T-cell (primary cell): Measurements from ENCODE around the gene GARIN5B. TPM values are rescaled to one million over a fixed set of nuclear protein-coding genes. Genes with fewer than 3 reads are reported as not detected.

Experiments
- ATAC-seq, 4 experiments: fragments of 200-7000 bp in 3 of 4; fragments of 150-1000 bp in 1 of 4; cut with Tn5 transposase; replicated peaks in 1 of 4; 1 replicate in 3 of 4; 2 replicates in 1 of 4; pipeline ENCODE4 v1.10.0; 2021; ENCODE audit warnings: moderate library complexity in 3 of 4, mild to moderate bottlenecking in 2 of 4, moderate number of reproducible peaks in 1 of 4
- CTCF ChIA-PET, 2 donors: fragments of 300-600 bp; sonication (Branson Sonifier 250); formaldehyde crosslinking; loops; one replicate each; lab custom pipeline; 2022; ENCODE audit warnings: antibody characterized with exemption in 2 of 2; lab: Charles Lee
- POLR2A ChIA-PET, 2 donors: fragments of 300-600 bp; sonication (Branson Sonifier 250); formaldehyde crosslinking; loops; one replicate each; lab custom pipeline; 2022; ENCODE audit warnings: antibody characterized with exemption in 2 of 2; lab: Charles Lee
- DNase-seq, 35 experiments: peaks; one replicate each; pipeline versions ENCODE4 v3.0.0 to v3.0.0-alpha.2; 2013 to 2023
- H3K27ac ChIP-seq: one replicate; pipeline ENCODE4 v1.5.1; 2013; ENCODE audit warnings: low read length
- H3K27me3 ChIP-seq, 2 experiments: replicated peaks in 1 of 2; 1 replicate in 1 of 2; 2 replicates in 1 of 2; pipeline versions ENCODE4 v1.6.1 to v1.7.0; 2013; ENCODE audit warnings: low read length in 1 of 2, mixed read lengths in 1 of 2; ENCODE audit not compliant: control insufficient read depth in 2 of 2, insufficient read depth in 2 of 2; ENCODE audit errors: extremely low read depth in 1 of 2
- H3K36me3 ChIP-seq, 2 donors: 1 replicate in 1 of 2; 2 replicates in 1 of 2; pipeline versions ENCODE4 v1.6.1 to v1.7.0; 2013; ENCODE audit warnings: low read length in 1 of 2; ENCODE audit not compliant: control insufficient read depth in 2 of 2, insufficient read depth in 1 of 2; ENCODE audit errors: extremely low read depth in 1 of 2
- H3K4me1 ChIP-seq, 2 experiments: 1 replicate in 1 of 2; 2 replicates in 1 of 2; pipeline versions ENCODE4 v1.6.1 to v1.7.0; 2013; ENCODE audit warnings: low read length in 2 of 2, mixed read lengths in 1 of 2; ENCODE audit not compliant: insufficient read depth in 2 of 2, control insufficient read depth in 1 of 2; ENCODE audit errors: extremely low read depth in 1 of 2
- H3K4me3 ChIP-seq, 2 donors: 1 replicate in 1 of 2; 2 replicates in 1 of 2; pipeline versions ENCODE4 v1.5.1 to v1.7.0; 2013; ENCODE audit warnings: mild to moderate bottlenecking in 2 of 2, low read length in 1 of 2, moderate library complexity in 1 of 2; ENCODE audit not compliant: control insufficient read depth in 1 of 2; ENCODE audit errors: extremely low read depth in 1 of 2
- H3K9me3 ChIP-seq: 2 replicates; pipeline ENCODE4 v1.7.0; 2013
- H3K27ac Mint-ChIP-seq, 2 donors: one replicate each; pipeline ENCODE4 v1.8.0; 2020 to 2021; ENCODE audit warnings: mild to moderate bottlenecking in 2 of 2, mixed read lengths in 2 of 2
- H3K27me3 Mint-ChIP-seq, 2 donors: one replicate each; pipeline ENCODE4 v1.8.0; 2021 to 2022; ENCODE audit warnings: mixed read lengths in 2 of 2
- H3K36me3 Mint-ChIP-seq: one replicate; pipeline ENCODE4 v1.8.0; 2021; ENCODE audit warnings: mixed read lengths
- H3K4me1 Mint-ChIP-seq, 3 donors: one replicate each; pipeline ENCODE4 v1.8.0; 2020 to 2022; ENCODE audit warnings: mixed read lengths in 3 of 3, mild to moderate bottlenecking in 1 of 3
- H3K4me3 Mint-ChIP-seq, 3 donors: one replicate each; pipeline ENCODE4 v1.8.0; 2020 to 2022; ENCODE audit warnings: mild to moderate bottlenecking in 3 of 3, mixed read lengths in 3 of 3, moderate library complexity in 3 of 3
- H3K9me3 Mint-ChIP-seq, 3 donors: one replicate each; pipeline ENCODE4 v1.8.0; 2020 to 2022; ENCODE audit warnings: mixed read lengths in 3 of 3
- WGBS: methylation state at CpG from one replicate; pipeline ENCODE4 v1.1.5; 2013; ENCODE audit warnings: missing lambda C conversion rate; ENCODE audit not compliant: insufficient coverage; 5-methylcytosine and 5-hydroxymethylcytosine counted together
- total RNA-seq, 35 experiments: library from RNA in 6 of 35; stranded (reverse) in 6 of 35; fragments of 120-200 nt in 1 of 35; gene quantifications; one replicate each; pipeline versions ENCODE4 v1.2.1 to v1.2.4 and lab custom pipeline; 2013 to 2026

The GARIN5B gene
- total RNA-seq, 5 donors from 2014 or later (not counting 1 experiment from before 2014, with no cell fraction given): not detected

DNA sequence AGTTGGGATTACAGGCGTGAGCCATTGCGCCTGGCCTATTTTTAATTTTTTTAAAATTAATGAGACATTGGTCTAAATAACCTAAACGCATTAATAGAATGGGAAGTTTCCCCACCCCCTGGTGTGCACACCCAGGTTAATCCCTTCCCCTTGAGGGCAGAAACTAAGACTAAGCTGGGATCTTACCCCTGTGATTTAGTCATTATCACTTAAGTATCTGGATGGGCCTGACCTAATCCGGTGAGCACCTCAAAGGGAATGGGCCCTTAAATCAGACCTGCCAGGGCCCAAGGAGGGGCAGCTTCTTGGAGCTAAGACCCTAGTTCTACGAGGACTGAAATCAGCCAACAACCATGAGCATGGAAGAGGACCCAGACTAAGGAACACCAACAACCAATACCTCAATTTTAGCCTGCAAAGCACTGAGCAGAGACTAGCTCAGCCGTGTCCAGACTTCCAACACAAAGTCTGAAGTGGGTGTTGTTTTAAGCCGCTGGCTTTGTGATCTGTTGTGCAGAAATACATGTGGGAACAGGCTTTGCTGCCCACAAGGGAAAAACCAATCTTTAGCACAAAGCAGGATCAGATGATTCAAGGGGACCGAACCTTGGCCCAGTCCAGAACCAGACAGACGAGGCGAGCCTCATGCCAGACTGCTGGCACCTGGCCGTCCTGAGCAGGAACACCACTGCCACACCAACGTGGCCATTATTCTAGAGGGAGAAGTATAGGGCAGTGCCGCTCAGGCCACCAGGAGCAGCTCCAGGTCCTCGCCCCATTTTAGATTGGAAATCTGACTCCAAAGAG, 37.4 kb upstream of the GARIN5B start:
- Mint-ChIP-seq H3K4me1 (peaks cover 2 to 17% (median 12%) of the 10 kb centered on the region in 3 donors), H3K36me3 (peaks cover 30% of the 10 kb centered on the region), H3K9me3 (no peaks in the 10 kb centered on the region), H3K27me3 (no peaks in the 10 kb centered on the region), H3K27ac (peak overlapping the region in 1 of 2 donors; percentile 39), H3K4me3 (no peak overlapping the region)
- Histone ChIP-seq H3K27me3 (no peaks in the 10 kb centered on the region), H3K36me3 (peaks cover 16 to 40% of the 10 kb centered on the region in 2 donors), H3K4me3 (no peak overlapping the region), H3K27ac (no peak overlapping the region), H3K9me3 (no peaks in the 10 kb centered on the region), H3K4me1 (peaks cover 0 to 3% of the 10 kb centered on the region in 2 experiments)
- ChIA-PET CTCF (no interaction called here), POLR2A (interaction anchor here in 1 of 2 donors (1.0 kb wide), 1 partner anchor 16 kb away, joined by 3 read pairs; the partner anchor contains the start of gene TMEM238)
- 97% methylated on average over 4 of the region's 14 CpGs for WGBS
- no peak for DNase-seq
- no peak for ATAC-seq

DNA sequence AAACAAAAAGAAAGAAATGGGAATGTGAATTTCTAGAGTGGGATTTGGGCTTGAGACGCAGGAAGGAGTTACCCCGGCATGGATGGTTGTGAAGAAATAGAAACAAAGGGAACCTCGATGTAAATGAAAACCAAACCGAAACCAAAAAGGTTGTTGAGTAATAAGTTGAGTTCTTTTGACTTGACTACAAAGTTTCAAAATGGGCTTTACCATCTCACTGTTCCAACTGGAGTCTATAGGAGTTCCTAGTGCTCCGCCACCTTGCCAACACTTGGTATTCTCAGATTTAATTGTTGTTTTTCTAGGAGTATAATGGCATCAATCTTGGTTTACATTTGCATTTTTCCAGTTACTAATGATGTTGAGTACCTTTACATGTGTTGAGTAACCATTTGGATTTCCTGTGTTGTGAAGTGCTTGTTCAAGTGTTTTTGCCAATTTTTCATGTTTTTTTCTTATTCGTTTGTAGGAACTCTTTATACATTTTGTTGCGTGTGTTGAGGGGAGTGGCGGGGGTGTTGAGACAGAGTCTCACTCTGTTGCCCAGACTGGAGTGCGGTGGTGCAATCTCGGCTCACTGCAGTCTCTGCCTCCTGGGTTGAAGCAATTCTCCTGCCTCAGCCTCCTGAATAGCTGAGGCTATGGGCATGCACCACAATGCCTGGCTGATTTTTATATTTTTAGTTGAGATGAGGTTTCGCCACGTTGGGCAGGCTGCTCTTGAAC, 35.3 kb upstream of the GARIN5B start:
- 59% methylated on average over 9 of the region's 12 CpGs for WGBS
- Histone ChIP-seq H3K36me3 (peaks cover 9 to 28% of the 10 kb centered on the region in 2 donors), H3K27ac (no peak overlapping the region), H3K27me3 (no peaks in the 10 kb centered on the region), H3K9me3 (no peaks in the 10 kb centered on the region), H3K4me1 (no peaks in the 10 kb centered on the region), H3K4me3 (no peak overlapping the region)
- CTCF ChIA-PET: no interaction called here
- no peaks in the 10 kb centered on the region for H3K9me3 Mint-ChIP-seq
- H3K27ac Mint-ChIP-seq: no peak overlapping the region
- H3K4me1 Mint-ChIP-seq: peaks cover 0 to 17% (median 6%) of the 10 kb centered on the region in 3 donors
- ATAC-seq: no peak
- POLR2A ChIA-PET: no interaction called here
- peak overlapping the region in 1 of 3 donors; percentile 7 for H3K4me3 Mint-ChIP-seq
- H3K27me3 Mint-ChIP-seq: no peaks in the 10 kb centered on the region
- peaks cover 22% of the 10 kb centered on the region for H3K36me3 Mint-ChIP-seq
- no peak for DNase-seq

GRCh38 chr19:55392820-55393761, 30.0 kb upstream of the GARIN5B start:
- ChIA-PET POLR2A (interaction anchor here (0.6 to 0.9 kb wide), 3 partner anchors 14 to 138 kb away, joined by 3 to 9 read pairs (median 3); no protein-coding TSS in a partner anchor), CTCF (no interaction called here)
- H3K27me3 Mint-ChIP-seq: no peaks in the 10 kb centered on the region
- 86% methylated on average over 12 of the region's 18 CpGs for WGBS
- Histone ChIP-seq H3K36me3 (peaks cover 10 to 38% of the 10 kb centered on the region in 2 donors), H3K27ac (no peak overlapping the region), H3K4me1 (peaks cover 5 to 32% of the 10 kb centered on the region in 2 experiments), H3K4me3 (no peak overlapping the region), H3K27me3 (no peaks in the 10 kb centered on the region), H3K9me3 (no peaks in the 10 kb centered on the region)
- H3K27ac Mint-ChIP-seq: peak overlapping the region in 1 of 2 donors; percentile 16
- DNase-seq (no peak), ATAC-seq (no peak)
- H3K36me3 Mint-ChIP-seq: peaks cover 19% of the 10 kb centered on the region
- H3K4me1 Mint-ChIP-seq: peaks cover 26 to 38% (median 34%) of the 10 kb centered on the region in 3 donors
- no peaks in the 10 kb centered on the region for H3K9me3 Mint-ChIP-seq
- H3K4me3 Mint-ChIP-seq: no peak overlapping the region

DNA sequence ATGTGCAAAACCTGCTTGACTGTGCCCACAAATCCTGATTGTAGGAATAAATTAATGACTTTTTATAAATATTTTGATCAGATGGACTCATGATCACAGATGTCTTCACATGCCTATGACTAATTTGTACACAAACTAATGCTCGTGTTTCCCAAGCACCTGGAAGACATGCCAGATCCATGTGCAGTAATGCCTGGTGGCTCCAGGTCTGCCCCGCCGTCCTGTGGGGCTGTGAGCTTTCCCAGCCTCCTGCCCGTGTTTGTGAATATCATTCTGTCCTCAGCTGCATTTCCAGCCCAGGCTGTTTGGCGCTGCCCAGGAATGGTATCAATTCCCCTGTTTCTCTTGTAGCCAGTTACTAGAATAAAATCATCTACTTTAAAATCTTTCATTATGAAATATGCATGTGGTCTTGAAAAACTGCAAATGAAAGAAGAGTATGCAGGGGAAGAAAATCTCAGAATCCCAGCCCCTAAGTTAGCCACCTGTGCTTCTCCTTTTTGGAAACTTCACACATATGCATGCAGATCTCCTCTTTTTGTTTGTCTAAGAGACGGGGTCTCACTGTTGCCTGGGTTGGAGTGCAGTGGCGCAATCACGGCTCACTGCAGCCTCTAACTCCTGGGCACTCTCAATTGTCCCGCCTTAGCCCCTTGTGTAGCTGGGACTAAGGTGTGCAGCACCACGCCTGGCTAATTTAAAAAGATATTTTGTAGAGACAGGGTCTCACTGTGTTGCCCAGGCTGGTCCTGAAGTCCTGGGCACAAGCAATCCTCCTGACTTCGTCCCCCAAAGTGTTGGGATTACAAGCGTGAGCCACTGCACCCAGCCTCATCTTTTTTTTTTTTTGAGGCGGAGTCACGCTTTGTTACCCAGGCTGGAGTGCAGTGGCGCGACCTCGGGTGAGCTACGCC, 28.9 kb upstream of the GARIN5B start:
- WGBS: 93% methylated on average over 9 of the region's 18 CpGs
- Mint-ChIP-seq H3K4me3 (no peak overlapping the region), H3K27ac (peak overlapping the region in 1 of 2 donors; percentile 44), H3K36me3 (peaks cover 24% of the 10 kb centered on the region), H3K27me3 (no peaks in the 10 kb centered on the region), H3K4me1 (peaks cover 38 to 45% (median 44%) of the 10 kb centered on the region in 3 donors), H3K9me3 (no peaks in the 10 kb centered on the region)
- no peak for DNase-seq
- Histone ChIP-seq H3K4me1 (peaks cover 14 to 43% of the 10 kb centered on the region in 2 experiments), H3K4me3 (no peak overlapping the region), H3K36me3 (peaks cover 11 to 49% of the 10 kb centered on the region in 2 donors), H3K27me3 (no peaks in the 10 kb centered on the region), H3K9me3 (no peaks in the 10 kb centered on the region), H3K27ac (no peak overlapping the region)
- ChIA-PET CTCF (no interaction called here), POLR2A (no interaction called here)
- ATAC-seq: no peak

DNA sequence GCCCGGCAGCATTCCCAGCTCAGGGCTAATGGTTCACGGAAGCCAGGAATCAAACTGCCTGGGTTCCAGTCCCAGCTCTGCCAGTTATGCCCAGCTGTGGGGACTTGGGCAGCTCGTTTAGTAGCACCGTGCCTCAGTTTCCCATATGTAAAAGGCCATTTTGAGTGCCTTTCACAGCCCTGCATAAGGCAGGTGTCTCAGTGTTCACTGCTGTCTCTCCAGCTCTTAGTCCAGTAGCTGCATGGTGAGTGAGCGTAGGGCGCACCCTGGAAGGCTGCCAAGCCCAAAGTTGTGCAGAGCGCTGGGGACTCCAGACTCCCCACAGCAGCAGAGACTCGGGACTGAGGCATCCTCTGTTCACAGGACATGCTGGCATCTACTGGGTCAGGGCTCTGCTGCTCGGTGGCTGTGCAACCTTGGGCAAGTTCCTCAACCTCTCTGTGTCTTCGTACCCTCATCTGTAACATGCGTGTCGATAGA, 28.2 kb upstream of the GARIN5B start:
- 84% methylated on average over 8 of the region's 12 CpGs for WGBS
- Mint-ChIP-seq H3K27me3 (no peaks in the 10 kb centered on the region), H3K4me3 (no peak overlapping the region), H3K27ac (peak overlapping the region in 1 of 2 donors; percentile 52), H3K36me3 (peaks cover 31% of the 10 kb centered on the region), H3K4me1 (peaks cover 45 to 53% (median 51%) of the 10 kb centered on the region in 3 donors), H3K9me3 (no peaks in the 10 kb centered on the region)
- ChIA-PET CTCF (no interaction called here), POLR2A (interaction anchor here in 1 of 2 donors (0.6 to 0.9 kb wide), 2 partner anchors 53 to 258 kb away, joined by 3 to 8 read pairs; no protein-coding TSS in a partner anchor)
- no peaks in the 10 kb centered on the region for H3K27me3 ChIP-seq
- ATAC-seq: no peak
- DNase-seq: no peak
- H3K4me3 ChIP-seq: no peak overlapping the region
- peaks cover 11 to 55% of the 10 kb centered on the region in 2 donors for H3K36me3 ChIP-seq
- no peaks in the 10 kb centered on the region for H3K9me3 ChIP-seq
- peaks cover 17 to 50% of the 10 kb centered on the region in 2 experiments for H3K4me1 ChIP-seq
- H3K27ac ChIP-seq: no peak overlapping the region
